GM12865 (cell line): ENCODE measurements around the gene ANKRD6.

ENCODE experiments used
- DNase-seq: peaks from one replicate; pipeline ENCODE4 v3.0.0; 2010; ENCODE audit warnings: low read depth
- H3K4me3 ChIP-seq: 2 replicates; pipeline ENCODE4 v1.5.1; 2011; ENCODE audit warnings: mild to moderate bottlenecking, low read depth, low read length, control low read depth
- CTCF ChIP-seq: IDR thresholded peaks from 2 replicates; pipeline ENCODE4 v1.5.1; 2011; ENCODE audit warnings: low read length, control low read depth, low read depth, inconsistent platforms; ENCODE audit not compliant: insufficient read depth; ENCODE audit errors: missing control alignments

Gene ANKRD6

GRCh38 chr6:89404512-89404911 lies 28.4 kb upstream of the ANKRD6 start:
- TF ChIP-seq CTCF: no peak
- no peak for DNase-seq
- H3K4me3 ChIP-seq: no peak overlapping the region

- TF ChIP-seq CTCF: no peak
- DNase-seq: no peak
- no peak overlapping the region for H3K4me3 ChIP-seq
These were observed 26.8 kb upstream of the ANKRD6 start for GRCh38 chr6:89406141-89406540.

GRCh38 chr6:89409461-89410035 lies 23.4 kb upstream of the ANKRD6 start:
- no peak for TF ChIP-seq CTCF
- no peak for DNase-seq
- H3K4me3 ChIP-seq: peak overlapping the region; percentile 77

- peak overlapping the region; percentile 77 for H3K4me3 ChIP-seq
- TF ChIP-seq CTCF: no peak
- DNase-seq: peak; percentile 55
These were observed 22.7 kb upstream of the ANKRD6 start for GRCh38 chr6:89410231-89410761.

- no peak for DNase-seq
- TF ChIP-seq CTCF: no peak
- H3K4me3 ChIP-seq: peak overlapping the region; percentile 77
These were observed 22.2 kb upstream of the ANKRD6 start for GRCh38 chr6:89410788-89411144.

- H3K4me3 ChIP-seq: peak overlapping the region; percentile 77
- peak; percentile 45 for DNase-seq
- no peak for TF ChIP-seq CTCF
These were observed 21.5 kb upstream of the ANKRD6 start for GRCh38 chr6:89411145-89412070.
